ENCODE results near the gene OR13J1. TPM values are rescaled to one million over a fixed set of nuclear protein-coding genes. Genes with fewer than 3 reads are reported as not detected.

Gene OR13J1
- total RNA-seq, 1 experiment from 2014 or later = not detected

GRCh38 chr9:35835216-35835632 lies 35.0 kb downstream of the OR13J1 start:
- DNase-seq (ENCODE audit: low read depth) = no peak

GRCh38 chr9:35834260-35835215 lies 35.7 kb downstream of the OR13J1 start:
- no peak for DNase-seq (ENCODE audit: low read depth)

- no peak for DNase-seq (ENCODE audit: low read depth)
Observed at GRCh38 chr9:35832814-35833213, 37.4 kb downstream of the OR13J1 start.

GRCh38 chr9:35831040-35831439 lies 39.2 kb downstream of the OR13J1 start:
- DNase-seq (ENCODE audit: low read depth) = no peak

GRCh38 chr9:35829764-35830096 lies 40.5 kb downstream of the OR13J1 start:
- no peak for DNase-seq (ENCODE audit: low read depth)

- peak; percentile 65 for DNase-seq (ENCODE audit: low read depth)
Observed at GRCh38 chr9:35829084-35829763, 41.0 kb downstream of the OR13J1 start, which contains the start of gene TMEM8B. Gene TMEM8B, plus strand, starts transcription at chr9:35829228. Its CDS starts 220 bp downstream, at chr9:35829448.

GRCh38 chr9:35828716-35829083 lies 41.5 kb downstream of the OR13J1 start, which contains the start of gene FAM221B:
Gene FAM221B, minus strand, starts transcription at chr9:35828732. Its CDS starts 2,571 bp downstream, at chr9:35826161.
- DNase-seq (ENCODE audit: low read depth) = no peak

- peak; percentile 25 for DNase-seq (ENCODE audit: low read depth)
Observed at GRCh38 chr9:35827486-35827885, 42.7 kb downstream of the OR13J1 start.

- peak; percentile 72 for DNase-seq (ENCODE audit: low read depth)
Observed at GRCh38 chr9:35826071-35826701, 44.0 kb downstream of the OR13J1 start.

GRCh38 chr9:35822926-35823325 lies 47.3 kb downstream of the OR13J1 start:
- peak; percentile 25 for DNase-seq (ENCODE audit: low read depth)

- peak; percentile 69 for DNase-seq (ENCODE audit: low read depth)
Observed at GRCh38 chr9:35820076-35820475, 50.1 kb downstream of the OR13J1 start.

Other genes starting within 250 kb of the OR13J1 start
- not detected in 2 replicates for gene SIT1, start 219.5 kb downstream of the OR13J1 start, total RNA-seq (2014; rRNA removed; shearing (Covaris generic))
- 6,816 and 22,210 TPM in 2 replicates for gene RMRP, start 212.4 kb downstream of the OR13J1 start, total RNA-seq (2014; rRNA removed; shearing (Covaris generic))
- 9.2 and 9.3 TPM in 2 replicates for gene CCDC107, start 212.1 kb downstream of the OR13J1 start, total RNA-seq (2014; rRNA removed; shearing (Covaris generic))
- 5.3 and 8.9 TPM in 2 replicates for gene ARHGEF39, start 205.2 kb downstream of the OR13J1 start, total RNA-seq (2014; rRNA removed; shearing (Covaris generic))
- 0.33 and 0.55 TPM in 2 replicates for gene CA9, start 196.5 kb downstream of the OR13J1 start, total RNA-seq (2014; rRNA removed; shearing (Covaris generic))
- 405 and 411 TPM in 2 replicates for gene TPM2, start 180.5 kb downstream of the OR13J1 start, total RNA-seq (2014; rRNA removed; shearing (Covaris generic))
- 165 and 198 TPM in 2 replicates for gene TLN1, start 138.2 kb downstream of the OR13J1 start, total RNA-seq (2014; rRNA removed; shearing (Covaris generic))
- gene CREB3, start 137.7 kb downstream of the OR13J1 start, total RNA-seq (2014; rRNA removed; shearing (Covaris generic)) = 42.1 and 44.1 TPM in 2 replicates
- 39.2 and 41.6 TPM in 2 replicates for gene GBA2, start 121.2 kb downstream of the OR13J1 start, total RNA-seq (2014; rRNA removed; shearing (Covaris generic))
- 15.8 and 22.1 TPM in 2 replicates for gene RGP1, start 121.1 kb downstream of the OR13J1 start, total RNA-seq (2014; rRNA removed; shearing (Covaris generic))
- not detected in 2 replicates for gene MSMP, start 116.1 kb downstream of the OR13J1 start, total RNA-seq (2014; rRNA removed; shearing (Covaris generic))
- gene NPR2, start 78.8 kb downstream of the OR13J1 start, total RNA-seq (2014; rRNA removed; shearing (Covaris generic)) = 6.9 and 8.6 TPM in 2 replicates
- 0.26 and 1.0 TPM in 2 replicates for gene SPAG8, start 58.1 kb downstream of the OR13J1 start, total RNA-seq (2014; rRNA removed; shearing (Covaris generic))
- 72.7 and 81.8 TPM in 2 replicates for gene HINT2, start 55.4 kb downstream of the OR13J1 start, total RNA-seq (2014; rRNA removed; shearing (Covaris generic))
- gene FAM221B, start 41.7 kb downstream of the OR13J1 start, total RNA-seq (2014; rRNA removed; shearing (Covaris generic)) = not detected in 2 replicates
- gene TMEM8B, start 41.2 kb downstream of the OR13J1 start, total RNA-seq (2014; rRNA removed; shearing (Covaris generic)) = 0.20 and 0.95 TPM in 2 replicates
- gene HRCT1, start 35.8 kb upstream of the OR13J1 start, total RNA-seq (2014; rRNA removed; shearing (Covaris generic)) = 2.4 and 3.2 TPM in 2 replicates
- 0.05 and 0.23 TPM in 2 replicates for gene SPAAR, start 39.1 kb upstream of the OR13J1 start, total RNA-seq (2014; rRNA removed; shearing (Covaris generic))
- 0.32 TPM in 1 of 2 replicates, not detected in the other for gene OR2S2, start 87.8 kb upstream of the OR13J1 start, total RNA-seq (2014; rRNA removed; shearing (Covaris generic))
- 5.2 and 7.5 TPM in 2 replicates for gene RECK, start 166.5 kb upstream of the OR13J1 start, total RNA-seq (2014; rRNA removed; shearing (Covaris generic))